T-helper 9 cell (primary cell): ENCODE measurements around the gene RPS28.
"Not testable (repeated sequence)": the region's sequence is repeated elsewhere in the genome, so short reads cannot be mapped to it uniquely, and the experiment has no call there.

Experiments used
- DNase-seq: peaks from one replicate; pipeline ENCODE4 v3.0.0-alpha.2; 2020
- total RNA-seq, 2 donors: gene quantifications; one replicate each; lab custom pipeline; 2026; lab: John Stamatoyannopoulos, UW

The RPS28 gene
- 226 to 321 reads per million in 2 donors for total RNA-seq

GRCh38 chr19:8321067-8321985 is at the start of gene RPS28, which contains the start of gene NDUFA7:
RPS28 (plus strand) TSS chr19:8321496; CDS start chr19:8321531, 35 bp downstream.
NDUFA7 (minus strand) TSS chr19:8321375; CDS start chr19:8321358, 17 bp downstream.
- DNase-seq: peak; percentile 97

DNA sequence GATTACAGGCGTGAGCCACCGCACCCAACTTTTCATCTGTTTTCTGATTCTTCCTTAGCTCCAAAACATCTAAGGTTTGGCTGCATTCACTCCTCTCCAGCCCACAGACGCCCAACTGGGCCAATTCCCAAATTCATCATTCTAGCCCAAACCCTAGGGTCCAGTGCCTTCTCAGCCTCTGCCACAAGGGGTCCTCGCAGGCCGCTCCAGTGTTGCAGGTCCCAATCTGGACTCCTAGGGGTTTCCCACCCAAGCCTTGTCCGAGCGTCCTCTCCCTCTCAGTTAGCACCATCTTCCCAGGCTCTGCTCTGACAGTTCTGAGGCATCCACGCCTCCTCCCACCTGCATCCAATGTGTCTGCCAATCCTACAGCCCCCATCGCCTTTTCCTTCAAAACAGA is 44.8 kb upstream of the RPS28 start:
- DNase-seq: not testable (repeated sequence)

- not testable (repeated sequence) for DNase-seq
These were observed 30.0 kb upstream of the RPS28 start for GRCh38 chr19:8291337-8291736.

- no peak for DNase-seq
These were observed 19.0 kb upstream of the RPS28 start for GRCh38 chr19:8302357-8302691.

- DNase-seq: no peak
These were observed 18.6 kb upstream of the RPS28 start for GRCh38 chr19:8302734-8303133.

DNA sequence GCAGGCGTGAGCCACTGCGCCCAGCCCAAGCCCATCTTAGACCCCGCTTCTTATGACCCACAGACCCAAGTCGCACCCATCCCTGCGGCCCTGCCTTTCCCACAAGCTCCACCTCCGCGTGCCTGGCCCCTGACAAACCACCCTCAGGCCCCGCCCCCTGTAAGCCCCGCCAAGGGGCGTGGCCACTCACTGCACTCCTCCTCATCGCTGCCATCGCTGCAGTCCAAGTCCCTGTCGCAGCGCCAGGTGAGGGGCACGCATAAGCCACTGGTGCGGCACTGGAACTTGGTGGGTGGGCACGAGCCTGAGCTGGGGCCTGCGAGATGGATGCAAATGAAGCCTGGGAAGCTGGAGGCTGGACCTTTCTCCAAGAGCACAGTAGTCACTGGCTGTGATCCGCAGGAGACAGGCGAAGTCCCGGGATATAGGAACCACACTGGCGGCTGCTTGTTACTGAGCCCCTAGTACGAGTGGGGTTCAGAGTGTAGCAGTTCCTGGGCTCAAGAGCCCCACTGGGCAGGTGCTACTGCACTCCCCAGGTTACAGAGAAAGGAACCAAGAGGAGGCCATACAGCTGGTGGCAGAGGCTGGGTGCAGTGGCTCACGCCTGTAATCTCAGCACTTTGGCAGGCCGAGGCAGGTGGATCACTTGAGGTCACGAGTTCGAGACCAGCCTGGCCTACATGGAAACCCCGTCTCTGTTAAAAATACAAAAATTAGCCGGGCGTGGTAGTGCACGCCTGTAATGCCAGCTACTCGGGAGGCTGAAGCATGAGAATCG is 16.3 kb upstream of the RPS28 start:
- DNase-seq: no peak

- DNase-seq: no peak
These were observed 15.5 kb upstream of the RPS28 start for GRCh38 chr19:8305798-8306197.

DNA sequence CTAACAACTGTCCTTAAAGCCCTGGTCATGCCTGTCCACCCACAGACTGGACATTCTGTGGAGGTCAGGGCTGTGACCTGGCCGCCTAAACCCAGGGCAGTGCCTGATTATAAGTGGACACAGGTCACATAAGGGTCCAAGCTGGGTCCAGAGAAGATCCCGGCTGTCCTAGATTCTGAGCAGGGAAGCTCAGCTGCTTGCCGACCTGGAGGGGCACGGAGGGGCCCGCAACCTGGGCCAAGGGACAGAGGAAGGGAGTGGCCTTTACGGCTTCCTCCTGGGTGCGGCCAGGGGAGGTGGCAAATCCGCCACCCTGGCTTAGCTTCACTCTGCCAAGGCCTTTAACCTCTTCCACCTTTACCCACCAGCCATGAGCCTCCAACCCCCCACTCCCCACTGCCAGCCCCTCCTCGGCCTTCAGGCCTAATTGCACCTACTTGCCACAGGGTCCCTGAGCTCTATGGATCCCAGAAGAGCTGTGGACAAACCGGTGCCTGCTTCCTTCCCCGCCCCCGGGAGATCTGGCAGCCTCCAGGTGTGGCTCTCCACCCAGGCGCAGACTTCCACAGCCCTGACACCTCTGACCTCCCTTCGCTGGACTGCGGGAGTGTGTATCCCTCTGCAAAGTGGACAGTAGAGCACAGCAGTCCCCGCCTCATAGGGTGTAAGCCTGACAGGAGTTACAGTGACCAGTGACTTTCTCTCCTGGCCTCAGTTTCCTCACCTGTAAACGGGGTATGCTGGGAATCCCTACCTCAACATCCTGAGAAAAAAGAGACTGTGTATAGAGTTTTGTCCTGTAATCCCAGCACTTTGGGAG is 14.9 kb upstream of the RPS28 start:
- DNase-seq: no peak

GRCh38 chr19:8307400-8307964 is 13.8 kb upstream of the RPS28 start:
- DNase-seq: no peak

DNA sequence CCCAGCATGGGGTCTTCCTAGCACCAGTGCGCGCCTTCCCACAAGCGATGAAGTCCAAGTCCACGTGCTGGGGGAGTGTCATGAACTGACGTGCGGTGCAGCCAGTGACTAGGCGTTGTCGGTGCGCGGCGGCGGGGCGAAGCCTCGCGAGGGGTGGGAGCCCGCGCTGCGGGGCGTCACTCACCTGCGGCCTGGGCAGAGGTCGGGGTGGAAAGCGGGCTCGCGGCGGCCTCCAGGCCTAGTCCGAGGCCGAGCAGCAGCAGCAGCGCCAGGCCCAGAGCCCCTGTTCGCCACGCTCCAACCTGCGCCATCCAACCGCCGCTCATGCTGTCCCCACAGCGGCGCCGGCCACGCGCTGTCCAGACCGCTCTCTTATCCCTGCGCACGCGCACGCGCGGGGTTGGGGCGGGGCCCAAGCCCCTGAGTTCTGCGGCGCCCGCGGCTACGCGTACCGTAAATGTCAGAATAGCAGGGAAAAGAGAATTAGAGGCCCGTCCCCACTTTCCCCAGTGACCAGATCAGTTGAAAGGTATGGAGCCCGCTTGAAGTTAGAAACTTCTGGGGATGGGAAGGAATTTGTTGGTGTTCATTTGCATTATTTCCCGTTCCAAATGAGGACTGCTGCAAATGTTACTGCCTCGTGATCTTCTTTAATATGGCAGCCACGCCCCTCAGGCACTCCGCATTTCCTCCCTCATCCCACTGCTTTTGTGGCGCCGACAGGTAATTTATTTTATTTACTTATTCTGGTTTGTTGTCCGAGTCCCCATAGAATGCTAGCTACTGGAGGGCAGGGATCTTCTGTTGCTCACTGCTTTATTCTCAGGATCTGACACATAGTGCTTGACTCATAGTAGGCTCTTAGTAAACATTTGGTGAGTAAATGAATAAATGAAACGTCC is 13.1 kb upstream of the RPS28 start, which contains the start of gene CD320:
TSS of gene CD320 (minus strand) at position 394 of the 902 bp plus-strand sequence. CDS start at position 326, 68 bp downstream.
- peak; percentile 78 for DNase-seq

- no peak for DNase-seq
These were observed 12.4 kb upstream of the RPS28 start for GRCh38 chr19:8308891-8309291.

- DNase-seq: no peak
These were observed 10.8 kb upstream of the RPS28 start for GRCh38 chr19:8310342-8311055.

DNA sequence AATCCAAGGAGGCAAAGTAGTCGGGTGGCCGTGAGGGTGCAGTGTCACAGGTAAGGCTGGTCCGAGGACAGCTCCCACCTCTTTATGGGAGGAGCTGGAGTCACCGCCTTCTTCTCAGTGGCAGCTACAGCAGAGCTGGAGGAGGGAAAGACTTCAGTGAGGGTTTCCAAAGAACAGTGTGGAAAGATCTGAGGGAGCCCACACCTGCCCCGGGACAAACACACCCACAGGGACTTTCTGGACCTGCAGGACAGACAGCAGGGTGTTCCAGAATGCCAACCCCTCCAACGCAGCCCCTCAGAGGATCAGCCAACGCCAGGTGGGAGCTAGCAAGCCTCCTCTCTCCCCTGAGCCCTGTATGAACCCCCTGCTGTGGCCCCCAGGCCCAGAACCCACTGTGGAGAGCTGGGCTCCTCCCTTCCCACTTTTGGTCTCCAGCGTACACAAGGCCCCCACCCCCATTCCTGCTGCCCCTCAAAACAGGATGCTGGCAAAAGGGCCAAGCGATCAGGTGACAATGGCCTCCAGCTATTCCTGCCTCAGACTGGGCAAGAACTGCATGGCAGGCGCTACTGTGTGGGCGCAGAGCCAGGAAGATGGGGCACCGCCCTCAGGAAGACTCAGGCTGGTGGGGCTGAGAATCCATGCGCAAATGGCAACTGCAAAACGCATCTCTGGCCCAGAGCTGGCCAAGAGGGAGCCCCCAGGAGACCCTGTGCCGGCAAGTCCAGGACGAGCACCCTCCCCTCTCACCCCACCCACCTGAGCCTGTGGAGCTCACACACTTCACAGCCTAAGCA is 9.6 kb upstream of the RPS28 start:
- DNase-seq: no peak

DNA sequence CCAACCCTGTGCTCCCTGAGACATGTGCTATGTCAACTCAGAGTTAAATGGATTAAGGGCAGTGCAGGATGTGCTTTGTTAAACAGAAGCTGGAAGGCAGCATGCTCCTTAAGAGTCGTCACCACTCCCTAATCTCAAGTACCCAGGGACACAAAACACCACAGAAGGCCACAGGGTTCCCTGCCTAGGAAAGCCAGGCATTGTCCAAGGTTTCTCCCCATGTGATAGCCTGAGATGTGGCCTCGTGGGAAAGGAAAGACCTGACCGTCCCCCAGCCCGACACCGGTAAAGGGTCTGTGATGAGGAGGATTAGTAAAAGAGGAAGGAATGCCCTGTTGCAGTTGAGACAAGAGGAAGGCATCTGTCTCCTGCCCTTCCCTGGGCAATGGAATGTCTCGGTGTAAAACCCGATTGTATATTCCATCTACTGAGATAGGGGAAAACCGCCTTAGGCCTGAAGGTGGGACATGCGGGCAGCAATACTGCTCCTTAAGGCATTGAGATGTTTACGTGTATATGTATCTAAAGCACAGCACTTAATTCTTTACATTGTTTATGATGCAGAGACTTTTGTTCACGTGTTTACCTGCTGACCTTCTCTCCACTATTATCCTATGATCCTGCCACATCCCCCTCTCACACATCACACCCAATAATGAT is 6.2 kb upstream of the RPS28 start:
- DNase-seq: not testable (repeated sequence)

DNA sequence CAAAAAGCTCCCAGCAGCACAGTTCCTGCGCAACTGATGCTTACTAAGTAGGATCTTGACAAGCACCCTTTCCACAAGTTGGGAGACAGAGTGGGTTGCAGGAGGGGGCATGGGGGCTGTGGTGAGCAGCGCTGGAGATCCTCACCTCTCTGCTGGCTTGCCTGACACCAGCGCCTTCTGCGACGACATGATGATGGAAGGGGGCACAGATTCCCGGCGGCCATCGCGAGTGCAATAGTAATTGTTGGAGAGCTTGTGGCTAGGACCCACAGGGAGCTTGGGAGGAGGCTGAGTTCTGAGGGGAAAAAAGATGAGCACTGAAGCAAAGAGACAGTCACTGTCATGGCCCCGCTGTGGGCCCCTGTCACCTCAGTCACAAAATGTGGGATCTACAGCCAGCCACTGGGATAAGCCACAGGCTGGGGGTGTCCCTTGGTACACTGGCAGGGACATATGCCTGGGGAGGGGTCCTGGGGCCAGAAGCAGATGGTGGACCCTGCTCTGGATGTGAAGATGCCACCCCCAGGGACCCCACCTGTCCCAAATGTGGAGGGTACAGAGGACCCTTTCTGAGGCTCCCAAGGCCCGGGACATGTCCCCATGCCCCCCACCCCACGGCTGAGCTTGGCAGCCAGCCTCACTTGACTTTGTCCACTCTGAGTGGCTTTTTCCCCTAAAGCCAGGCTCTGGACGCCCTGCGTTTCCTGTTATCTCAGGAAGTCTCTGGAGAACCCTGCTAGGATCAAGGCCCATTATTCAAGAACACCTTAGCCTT is 4.8 kb upstream of the RPS28 start:
- DNase-seq: no peak

DNA sequence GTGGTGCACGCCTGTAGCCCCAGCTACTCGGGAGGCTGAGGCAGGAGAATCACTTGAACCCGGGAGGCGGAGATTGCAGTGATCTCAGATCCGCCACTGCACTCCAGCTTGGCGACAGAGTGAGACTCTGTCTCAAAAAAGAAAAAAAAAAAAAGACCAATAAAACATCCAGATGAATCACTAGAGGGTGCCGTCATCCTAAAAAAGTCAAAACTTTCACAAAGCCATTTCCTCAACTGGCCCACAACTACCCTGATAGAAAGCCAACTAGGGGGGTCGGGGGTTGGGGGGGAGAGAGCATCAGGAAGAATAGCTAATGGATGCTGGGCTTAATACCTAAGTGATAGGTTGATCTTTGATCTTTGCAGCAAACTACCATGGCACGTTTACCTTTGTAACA is 2.5 kb upstream of the RPS28 start:
- DNase-seq: not testable (repeated sequence)

GRCh38 chr19:8319807-8320520 is 1.3 kb upstream of the RPS28 start:
- no peak for DNase-seq
